ENCODE measurements around the gene KDELR1.

Gene KDELR1

GRCh38 chr19:48350856-48351255, 40.5 kb downstream of the KDELR1 start:
- no peaks in the 10 kb centered on the region for H3K27me3 ChIP-seq (ENCODE audit: low read depth, low read length)
- no peaks in the 10 kb centered on the region for H3K9me3 ChIP-seq (ENCODE audit: control insufficient read depth in 1 of 2, low read length in 2 of 2)
- H3K36me3 ChIP-seq (ENCODE audit: control insufficient read depth in 1 of 2, insufficient read depth in 2 of 2, low read length in 2 of 2): no peaks in the 10 kb centered on the region
- no peak overlapping the region for H3K27ac ChIP-seq (ENCODE audit: low read length)
- no peaks in the 10 kb centered on the region for H3K4me1 ChIP-seq (ENCODE audit: control insufficient read depth in 1 of 2, insufficient read depth in 2 of 2, low read length in 2 of 2)
- no peak overlapping the region for H3K4me3 ChIP-seq (ENCODE audit: low read depth in 1 of 2, low read length in 2 of 2)

GRCh38 chr19:48348737-48349136, 42.6 kb downstream of the KDELR1 start:
- Histone ChIP-seq H3K4me1 (ENCODE audit: control insufficient read depth in 1 of 2, insufficient read depth in 2 of 2, low read length in 2 of 2) (no peaks in the 10 kb centered on the region), H3K27me3 (ENCODE audit: low read depth, low read length) (no peaks in the 10 kb centered on the region), H3K4me3 (ENCODE audit: low read depth in 1 of 2, low read length in 2 of 2) (no peak overlapping the region), H3K36me3 (ENCODE audit: control insufficient read depth in 1 of 2, insufficient read depth in 2 of 2, low read length in 2 of 2) (no peaks in the 10 kb centered on the region), H3K9me3 (ENCODE audit: control insufficient read depth in 1 of 2, low read length in 2 of 2) (no peaks in the 10 kb centered on the region), H3K27ac (ENCODE audit: low read length) (no peak overlapping the region)

GRCh38 chr19:48348045-48348444, 43.3 kb downstream of the KDELR1 start:
- Histone ChIP-seq H3K36me3 (ENCODE audit: control insufficient read depth in 1 of 2, insufficient read depth in 2 of 2, low read length in 2 of 2) (peaks cover 0 to 1% of the 10 kb centered on the region in 2 donors), H3K4me3 (ENCODE audit: low read depth in 1 of 2, low read length in 2 of 2) (no peak overlapping the region), H3K27me3 (ENCODE audit: low read depth, low read length) (no peaks in the 10 kb centered on the region), H3K9me3 (ENCODE audit: control insufficient read depth in 1 of 2, low read length in 2 of 2) (no peaks in the 10 kb centered on the region), H3K27ac (ENCODE audit: low read length) (no peak overlapping the region), H3K4me1 (ENCODE audit: control insufficient read depth in 1 of 2, insufficient read depth in 2 of 2, low read length in 2 of 2) (no peaks in the 10 kb centered on the region)

- Histone ChIP-seq H3K4me1 (ENCODE audit: control insufficient read depth in 1 of 2, insufficient read depth in 2 of 2, low read length in 2 of 2) (no peaks in the 10 kb centered on the region), H3K9me3 (ENCODE audit: control insufficient read depth in 1 of 2, low read length in 2 of 2) (no peaks in the 10 kb centered on the region), H3K4me3 (ENCODE audit: low read depth in 1 of 2, low read length in 2 of 2) (no peak overlapping the region), H3K36me3 (ENCODE audit: control insufficient read depth in 1 of 2, insufficient read depth in 2 of 2, low read length in 2 of 2) (peaks cover 0 to 7% of the 10 kb centered on the region in 2 donors), H3K27me3 (ENCODE audit: low read depth, low read length) (no peaks in the 10 kb centered on the region), H3K27ac (ENCODE audit: low read length) (no peak overlapping the region)
These were observed 45.2 kb downstream of the KDELR1 start for GRCh38 chr19:48346191-48346590.

GRCh38 chr19:48344892-48345291, 46.5 kb downstream of the KDELR1 start:
- no peaks in the 10 kb centered on the region for H3K9me3 ChIP-seq (ENCODE audit: control insufficient read depth in 1 of 2, low read length in 2 of 2)
- no peaks in the 10 kb centered on the region for H3K27me3 ChIP-seq (ENCODE audit: low read depth, low read length)
- no peaks in the 10 kb centered on the region for H3K4me1 ChIP-seq (ENCODE audit: control insufficient read depth in 1 of 2, insufficient read depth in 2 of 2, low read length in 2 of 2)
- H3K36me3 ChIP-seq (ENCODE audit: control insufficient read depth in 1 of 2, insufficient read depth in 2 of 2, low read length in 2 of 2): peaks cover 0 to 7% of the 10 kb centered on the region in 2 donors
- H3K27ac ChIP-seq (ENCODE audit: low read length): no peak overlapping the region
- no peak overlapping the region for H3K4me3 ChIP-seq (ENCODE audit: low read depth in 1 of 2, low read length in 2 of 2)

GRCh38 chr19:48342841-48343540, 48.4 kb downstream of the KDELR1 start:
- no peak overlapping the region for H3K27ac ChIP-seq (ENCODE audit: low read length)
- H3K4me1 ChIP-seq (ENCODE audit: control insufficient read depth in 1 of 2, insufficient read depth in 2 of 2, low read length in 2 of 2): no peaks in the 10 kb centered on the region
- peaks cover 0 to 7% of the 10 kb centered on the region in 2 donors for H3K36me3 ChIP-seq (ENCODE audit: control insufficient read depth in 1 of 2, insufficient read depth in 2 of 2, low read length in 2 of 2)
- no peak overlapping the region for H3K4me3 ChIP-seq (ENCODE audit: low read depth in 1 of 2, low read length in 2 of 2)
- H3K9me3 ChIP-seq (ENCODE audit: control insufficient read depth in 1 of 2, low read length in 2 of 2): no peaks in the 10 kb centered on the region
- no peaks in the 10 kb centered on the region for H3K27me3 ChIP-seq (ENCODE audit: low read depth, low read length)

GRCh38 chr19:48342414-48342738, 49.0 kb downstream of the KDELR1 start:
- H3K9me3 ChIP-seq (ENCODE audit: control insufficient read depth in 1 of 2, low read length in 2 of 2): no peaks in the 10 kb centered on the region
- H3K4me1 ChIP-seq (ENCODE audit: control insufficient read depth in 1 of 2, insufficient read depth in 2 of 2, low read length in 2 of 2): no peaks in the 10 kb centered on the region

GRCh38 chr19:48341515-48342413, 49.6 kb downstream of the KDELR1 start:
- Histone ChIP-seq H3K36me3 (ENCODE audit: control insufficient read depth in 1 of 2, insufficient read depth in 2 of 2, low read length in 2 of 2) (peaks cover 0 to 7% of the 10 kb centered on the region in 2 donors), H3K4me1 (ENCODE audit: control insufficient read depth in 1 of 2, insufficient read depth in 2 of 2, low read length in 2 of 2) (no peaks in the 10 kb centered on the region), H3K27ac (ENCODE audit: low read length) (no peak overlapping the region), H3K9me3 (ENCODE audit: control insufficient read depth in 1 of 2, low read length in 2 of 2) (no peaks in the 10 kb centered on the region), H3K4me3 (ENCODE audit: low read depth in 1 of 2, low read length in 2 of 2) (no peak overlapping the region), H3K27me3 (ENCODE audit: low read depth, low read length) (no peaks in the 10 kb centered on the region)

More at GRCh38 chr19:48342414-48342738, 49.0 kb downstream of the KDELR1 start:
- Histone ChIP-seq H3K27ac (ENCODE audit: low read length) (no peak overlapping the region), H3K27me3 (ENCODE audit: low read depth, low read length) (no peaks in the 10 kb centered on the region), H3K4me3 (ENCODE audit: low read depth in 1 of 2, low read length in 2 of 2) (no peak overlapping the region), H3K36me3 (ENCODE audit: control insufficient read depth in 1 of 2, insufficient read depth in 2 of 2, low read length in 2 of 2) (peaks cover 0 to 7% of the 10 kb centered on the region in 2 donors)

GRCh38 chr19:48340995-48341394, 50.4 kb downstream of the KDELR1 start:
- Histone ChIP-seq H3K27ac (ENCODE audit: low read length) (no peak overlapping the region), H3K36me3 (ENCODE audit: control insufficient read depth in 1 of 2, insufficient read depth in 2 of 2, low read length in 2 of 2) (peaks cover 0 to 7% of the 10 kb centered on the region in 2 donors)

GRCh38 chr19:48338802-48339503, 52.4 kb downstream of the KDELR1 start:
- H3K27ac ChIP-seq (ENCODE audit: low read length): no peak overlapping the region

More at GRCh38 chr19:48340995-48341394, 50.4 kb downstream of the KDELR1 start:
- no peak overlapping the region for H3K4me3 ChIP-seq (ENCODE audit: low read depth in 1 of 2, low read length in 2 of 2)
- H3K27me3 ChIP-seq (ENCODE audit: low read depth, low read length): no peaks in the 10 kb centered on the region
- no peaks in the 10 kb centered on the region for H3K4me1 ChIP-seq (ENCODE audit: control insufficient read depth in 1 of 2, insufficient read depth in 2 of 2, low read length in 2 of 2)
- no peaks in the 10 kb centered on the region for H3K9me3 ChIP-seq (ENCODE audit: control insufficient read depth in 1 of 2, low read length in 2 of 2)

GRCh38 chr19:48338253-48338755, 53.0 kb downstream of the KDELR1 start:
- Histone ChIP-seq H3K4me1 (ENCODE audit: control insufficient read depth in 1 of 2, insufficient read depth in 2 of 2, low read length in 2 of 2) (peaks cover 2 to 5% of the 10 kb centered on the region in 2 donors), H3K27me3 (ENCODE audit: low read depth, low read length) (no peaks in the 10 kb centered on the region), H3K9me3 (ENCODE audit: control insufficient read depth in 1 of 2, low read length in 2 of 2) (no peaks in the 10 kb centered on the region), H3K27ac (ENCODE audit: low read length) (no peak overlapping the region), H3K36me3 (ENCODE audit: control insufficient read depth in 1 of 2, insufficient read depth in 2 of 2, low read length in 2 of 2) (peaks cover 0 to 7% of the 10 kb centered on the region in 2 donors), H3K4me3 (ENCODE audit: low read depth in 1 of 2, low read length in 2 of 2) (no peak overlapping the region)

More at GRCh38 chr19:48338802-48339503, 52.4 kb downstream of the KDELR1 start:
- Histone ChIP-seq H3K36me3 (ENCODE audit: control insufficient read depth in 1 of 2, insufficient read depth in 2 of 2, low read length in 2 of 2) (peaks cover 0 to 7% of the 10 kb centered on the region in 2 donors), H3K27me3 (ENCODE audit: low read depth, low read length) (no peaks in the 10 kb centered on the region), H3K4me1 (ENCODE audit: control insufficient read depth in 1 of 2, insufficient read depth in 2 of 2, low read length in 2 of 2) (no peaks in the 10 kb centered on the region), H3K9me3 (ENCODE audit: control insufficient read depth in 1 of 2, low read length in 2 of 2) (no peaks in the 10 kb centered on the region), H3K4me3 (ENCODE audit: low read depth in 1 of 2, low read length in 2 of 2) (no peak overlapping the region)
